ENCODE results near the gene CD2AP. TPM values are rescaled to one million over a fixed set of nuclear protein-coding genes. Genes with fewer than 3 reads are reported as not detected.
"Not testable (repeated sequence)": the region's sequence is repeated elsewhere in the genome, so short reads cannot be mapped to it uniquely, and the experiment has no call there.

The CD2AP gene
- total RNA-seq, 1 donor from 2014 or later = 68.8 TPM

- DNase-seq (ENCODE audit: low read depth); H3K4me2 ChIP-seq (ENCODE audit: low read length); H3K27me3 Mint-ChIP-seq (ENCODE audit: low read depth, unreplicated experiment); H3K27ac ChIP-seq (ENCODE audit: low read depth, low read length); H2AFZ ChIP-seq (ENCODE audit: low read depth, low read length); H3K27me3 ChIP-seq (ENCODE audit: insufficient read depth, low read length); H3K9me3 ChIP-seq (ENCODE audit: insufficient read depth, low read depth, low read length); H3K36me3 Mint-ChIP-seq (ENCODE audit: low read depth, unreplicated experiment); FAIRE-seq; H3K4me3 ChIP-seq (ENCODE audit: insufficient read depth, low read depth, low read length); H3K36me3 ChIP-seq (ENCODE audit: insufficient read depth, low read length); H3K9ac ChIP-seq (ENCODE audit: low read length); H3K9me3 Mint-ChIP-seq (ENCODE audit: unreplicated experiment): not testable (repeated sequence)
- peaks cover 75% of the 10 kb centered on the region for H3K79me2 ChIP-seq (ENCODE audit: insufficient read depth, low read length)
- peaks cover 26% of the 10 kb centered on the region for H3K4me1 ChIP-seq (ENCODE audit: insufficient read depth, low read length)
- peak overlapping the region; percentile 97 for H3K4me3 Mint-ChIP-seq (ENCODE audit: unreplicated experiment)
- H3K4me1 Mint-ChIP-seq (ENCODE audit: low read depth, unreplicated experiment) = peaks cover 33% of the 10 kb centered on the region
- H3K27ac Mint-ChIP-seq (ENCODE audit: unreplicated experiment) = peak overlapping the region; percentile 5
- peaks cover 43% of the 10 kb centered on the region for H4K20me1 ChIP-seq (ENCODE audit: insufficient read depth, low read length)
These were observed 3.6 kb downstream of the CD2AP start for GRCh38 chr6:47481213-47481612.

- no peak overlapping the region for H3K4me3 Mint-ChIP-seq (ENCODE audit: unreplicated experiment)
- H3K4me2 ChIP-seq (ENCODE audit: low read length) = no peak overlapping the region
- no peaks in the 10 kb centered on the region for H3K27me3 ChIP-seq (ENCODE audit: insufficient read depth, low read length)
- H3K9me3 ChIP-seq (ENCODE audit: insufficient read depth, low read depth, low read length) = no peaks in the 10 kb centered on the region
- H3K27me3 Mint-ChIP-seq (ENCODE audit: low read depth, unreplicated experiment) = no peaks in the 10 kb centered on the region
- no peak overlapping the region for H3K27ac ChIP-seq (ENCODE audit: low read depth, low read length)
- H3K36me3 ChIP-seq (ENCODE audit: insufficient read depth, low read length) = no peaks in the 10 kb centered on the region
- H3K27ac Mint-ChIP-seq (ENCODE audit: unreplicated experiment) = peak overlapping the region; percentile 30
- DNase-seq (ENCODE audit: low read depth) (no peak), FAIRE-seq (no peak)
- no peak overlapping the region for H3K9ac ChIP-seq (ENCODE audit: low read length)
- TF ChIP-seq, protein P1, sequence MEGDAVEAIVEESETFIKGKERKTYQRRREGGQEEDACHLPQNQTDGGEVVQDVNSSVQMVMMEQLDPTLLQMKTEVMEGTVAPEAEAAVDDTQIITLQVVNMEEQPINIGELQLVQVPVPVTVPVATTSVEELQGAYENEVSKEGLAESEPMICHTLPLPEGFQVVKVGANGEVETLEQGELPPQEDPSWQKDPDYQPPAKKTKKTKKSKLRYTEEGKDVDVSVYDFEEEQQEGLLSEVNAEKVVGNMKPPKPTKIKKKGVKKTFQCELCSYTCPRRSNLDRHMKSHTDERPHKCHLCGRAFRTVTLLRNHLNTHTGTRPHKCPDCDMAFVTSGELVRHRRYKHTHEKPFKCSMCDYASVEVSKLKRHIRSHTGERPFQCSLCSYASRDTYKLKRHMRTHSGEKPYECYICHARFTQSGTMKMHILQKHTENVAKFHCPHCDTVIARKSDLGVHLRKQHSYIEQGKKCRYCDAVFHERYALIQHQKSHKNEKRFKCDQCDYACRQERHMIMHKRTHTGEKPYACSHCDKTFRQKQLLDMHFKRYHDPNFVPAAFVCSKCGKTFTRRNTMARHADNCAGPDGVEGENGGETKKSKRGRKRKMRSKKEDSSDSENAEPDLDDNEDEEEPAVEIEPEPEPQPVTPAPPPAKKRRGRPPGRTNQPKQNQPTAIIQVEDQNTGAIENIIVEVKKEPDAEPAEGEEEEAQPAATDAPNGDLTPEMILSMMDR (IDR thresholded peaks at IDR 0.05; ENCODE audit: insufficient read depth, low read depth, low read length) = no peak
- no peak for TF ChIP-seq EZH2 (IDR thresholded peaks at IDR 0.05; ENCODE audit: insufficient read depth, low read length)
- peaks cover 39% of the 10 kb centered on the region for H3K4me1 Mint-ChIP-seq (ENCODE audit: low read depth, unreplicated experiment)
- H3K4me1 ChIP-seq (ENCODE audit: insufficient read depth, low read length) = peaks cover 26% of the 10 kb centered on the region
- no peak overlapping the region for H2AFZ ChIP-seq (ENCODE audit: low read depth, low read length)
- no peak overlapping the region for H3K4me3 ChIP-seq (ENCODE audit: insufficient read depth, low read depth, low read length)
- H3K79me2 ChIP-seq (ENCODE audit: insufficient read depth, low read length) = peaks cover 81% of the 10 kb centered on the region
- H3K36me3 Mint-ChIP-seq (ENCODE audit: low read depth, unreplicated experiment) = no peaks in the 10 kb centered on the region
- no peaks in the 10 kb centered on the region for H3K9me3 Mint-ChIP-seq (ENCODE audit: unreplicated experiment)
- H4K20me1 ChIP-seq (ENCODE audit: insufficient read depth, low read length) = peaks cover 45% of the 10 kb centered on the region
These were observed 4.2 kb downstream of the CD2AP start for GRCh38 chr6:47481806-47482205.

- peaks cover 48% of the 10 kb centered on the region for H4K20me1 ChIP-seq (ENCODE audit: insufficient read depth, low read length)
- H3K9me3 ChIP-seq (ENCODE audit: insufficient read depth, low read depth, low read length) = no peaks in the 10 kb centered on the region
- Mint-ChIP-seq H3K4me1 (ENCODE audit: low read depth, unreplicated experiment) (peaks cover 41% of the 10 kb centered on the region), H3K9me3 (ENCODE audit: unreplicated experiment) (no peaks in the 10 kb centered on the region), H3K27me3 (ENCODE audit: low read depth, unreplicated experiment) (no peaks in the 10 kb centered on the region), H3K36me3 (ENCODE audit: low read depth, unreplicated experiment) (no peaks in the 10 kb centered on the region), H3K4me3 (ENCODE audit: unreplicated experiment) (peak overlapping the region; percentile 70), H3K27ac (ENCODE audit: unreplicated experiment) (peak overlapping the region; percentile 87)
- H3K36me3 ChIP-seq (ENCODE audit: insufficient read depth, low read length) = no peaks in the 10 kb centered on the region
- no peak overlapping the region for H3K4me3 ChIP-seq (ENCODE audit: insufficient read depth, low read depth, low read length)
- peak overlapping the region; percentile 94 for H3K27ac ChIP-seq (ENCODE audit: low read depth, low read length)
- H2AFZ ChIP-seq (ENCODE audit: low read depth, low read length) = no peak overlapping the region
- H3K4me1 ChIP-seq (ENCODE audit: insufficient read depth, low read length) = peaks cover 26% of the 10 kb centered on the region
- peak overlapping the region; percentile 77 for H3K4me2 ChIP-seq (ENCODE audit: low read length)
- H3K9ac ChIP-seq (ENCODE audit: low read length) = peak overlapping the region; percentile 64
- no peaks in the 10 kb centered on the region for H3K27me3 ChIP-seq (ENCODE audit: insufficient read depth, low read length)
- peaks cover 90% of the 10 kb centered on the region for H3K79me2 ChIP-seq (ENCODE audit: insufficient read depth, low read length)
- DNase-seq (ENCODE audit: low read depth) = no peak
- TF ChIP-seq EZH2 (IDR thresholded peaks at IDR 0.05; ENCODE audit: insufficient read depth, low read length) = no peak
- TF ChIP-seq, protein P1 (IDR thresholded peaks at IDR 0.05; ENCODE audit: insufficient read depth, low read depth, low read length) = no peak
- FAIRE-seq = no peak
These were observed 5.9 kb downstream of the CD2AP start for GRCh38 chr6:47483516-47483852.
